22Rv1 (cell line): ENCODE results near the gene BEX3.
"Not testable (repeated sequence)": the region's sequence is repeated elsewhere in the genome, so short reads cannot be mapped to it uniquely, and the experiment has no call there.

Source experiments
- H3K27ac ChIP-seq: fragments of 450-650 bp; 2 replicates; pipeline ENCODE4 v1.5.1; 2017
- ZFX ChIP-seq: fragments of 450-650 bp; IDR thresholded peaks from 2 replicates; pipeline ENCODE4 v1.6.1; 2017; ENCODE audit warnings: antibody characterized with exemption, borderline replicate concordance
- TF ChIP-seq, protein P1 (sequence below): fragments of 450-650 bp; IDR thresholded peaks from 2 replicates; pipeline ENCODE4 v1.5.1; 2017; ENCODE audit warnings: mild to moderate bottlenecking

Gene BEX3

DNA sequence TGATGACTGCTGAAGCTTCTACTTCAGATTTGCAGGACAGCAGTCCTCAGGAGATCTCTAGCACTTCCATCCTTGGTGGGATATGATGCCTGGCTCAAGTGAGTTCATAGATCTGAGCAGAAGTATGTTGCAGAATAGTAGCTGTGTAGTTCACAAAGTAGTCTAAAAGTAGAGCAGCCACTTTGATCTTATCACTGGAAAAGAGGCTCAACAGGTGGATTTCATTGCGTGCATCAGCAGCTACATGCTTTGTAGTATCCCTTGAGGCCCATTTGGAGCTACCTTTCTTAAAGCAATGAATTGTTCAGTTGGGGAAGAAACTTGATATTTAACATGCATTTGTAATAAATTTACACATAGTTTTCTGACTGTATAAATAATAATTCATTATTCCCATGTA lies 29.9 kb downstream of the BEX3 start:
- no peak overlapping the region for H3K27ac ChIP-seq
- TF ChIP-seq, protein P1, sequence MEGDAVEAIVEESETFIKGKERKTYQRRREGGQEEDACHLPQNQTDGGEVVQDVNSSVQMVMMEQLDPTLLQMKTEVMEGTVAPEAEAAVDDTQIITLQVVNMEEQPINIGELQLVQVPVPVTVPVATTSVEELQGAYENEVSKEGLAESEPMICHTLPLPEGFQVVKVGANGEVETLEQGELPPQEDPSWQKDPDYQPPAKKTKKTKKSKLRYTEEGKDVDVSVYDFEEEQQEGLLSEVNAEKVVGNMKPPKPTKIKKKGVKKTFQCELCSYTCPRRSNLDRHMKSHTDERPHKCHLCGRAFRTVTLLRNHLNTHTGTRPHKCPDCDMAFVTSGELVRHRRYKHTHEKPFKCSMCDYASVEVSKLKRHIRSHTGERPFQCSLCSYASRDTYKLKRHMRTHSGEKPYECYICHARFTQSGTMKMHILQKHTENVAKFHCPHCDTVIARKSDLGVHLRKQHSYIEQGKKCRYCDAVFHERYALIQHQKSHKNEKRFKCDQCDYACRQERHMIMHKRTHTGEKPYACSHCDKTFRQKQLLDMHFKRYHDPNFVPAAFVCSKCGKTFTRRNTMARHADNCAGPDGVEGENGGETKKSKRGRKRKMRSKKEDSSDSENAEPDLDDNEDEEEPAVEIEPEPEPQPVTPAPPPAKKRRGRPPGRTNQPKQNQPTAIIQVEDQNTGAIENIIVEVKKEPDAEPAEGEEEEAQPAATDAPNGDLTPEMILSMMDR: no peak
- TF ChIP-seq ZFX: no peak

DNA sequence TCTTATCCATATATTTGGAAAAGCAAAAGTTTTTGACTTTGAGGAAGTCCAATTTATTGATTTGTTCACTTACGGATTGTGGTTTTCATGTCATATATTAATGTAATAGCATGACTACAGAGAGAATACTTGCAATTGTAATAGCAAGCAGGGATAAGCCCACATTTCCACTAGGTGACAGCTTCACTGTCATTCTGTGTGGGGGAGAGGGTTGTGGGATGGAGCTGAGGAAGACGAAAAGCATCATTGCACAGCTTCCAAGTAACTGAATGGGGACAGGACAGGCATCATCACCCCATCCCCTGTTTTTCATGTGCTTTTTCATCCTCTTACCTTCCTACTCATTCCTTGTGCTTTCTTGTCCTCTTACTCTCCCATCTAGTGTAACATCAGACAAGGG lies 31.4 kb downstream of the BEX3 start:
- no peak overlapping the region for H3K27ac ChIP-seq
- no peak for TF ChIP-seq ZFX
- TF ChIP-seq, protein P1: no peak

DNA sequence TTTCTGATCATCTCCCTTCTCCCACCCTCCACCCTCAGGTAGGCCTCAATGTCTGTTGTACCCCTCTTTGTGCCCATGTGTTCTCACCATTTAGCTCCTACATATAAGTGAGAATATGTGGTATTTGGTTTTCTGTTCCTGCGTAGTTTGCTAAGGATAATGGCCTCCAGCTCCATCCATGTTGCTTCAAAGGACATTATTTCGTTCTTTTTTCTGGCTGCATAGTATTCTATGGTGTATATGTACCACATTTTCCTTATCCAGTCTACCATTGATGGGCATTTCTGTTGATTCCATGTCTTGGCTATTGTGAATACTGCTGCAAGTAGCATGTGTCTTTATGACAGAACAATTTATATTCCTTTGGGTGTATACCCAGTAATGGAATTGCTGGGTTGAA lies 35.4 kb downstream of the BEX3 start:
- not testable (repeated sequence) for H3K27ac ChIP-seq

DNA sequence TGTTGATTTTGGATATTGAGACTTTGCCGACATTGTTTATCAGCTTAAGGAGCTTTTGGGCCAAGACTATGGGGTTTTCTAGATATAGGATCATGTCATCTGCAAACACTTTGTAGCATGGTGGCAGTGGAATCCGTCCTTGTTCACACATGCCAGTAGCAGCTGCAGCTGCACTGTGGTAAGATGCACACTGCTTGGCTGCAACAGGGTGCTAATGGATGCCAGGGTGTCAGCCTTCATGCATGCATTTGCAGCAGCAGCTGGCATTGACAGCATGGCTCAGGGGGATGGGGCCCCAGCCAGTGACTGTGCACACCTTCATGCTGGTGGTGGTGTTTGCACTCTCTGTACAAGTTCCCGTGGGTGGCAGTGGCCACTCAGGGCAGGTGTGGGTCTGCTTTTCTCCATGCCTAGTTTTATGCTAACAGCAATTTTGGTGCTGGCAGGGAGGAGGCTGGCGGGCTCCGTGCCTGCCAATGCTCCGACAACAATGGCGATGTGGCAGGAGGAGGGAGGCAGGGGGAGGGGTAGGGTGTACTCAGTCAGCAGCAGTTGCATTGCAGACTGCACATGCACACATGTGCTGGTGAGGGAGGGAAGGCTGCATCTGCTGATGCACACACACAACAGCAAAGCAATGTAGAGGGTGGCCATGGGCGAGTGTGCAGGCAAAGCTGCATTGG lies 37.5 kb downstream of the BEX3 start:
- TF ChIP-seq, protein P1: no peak
- no peak for TF ChIP-seq ZFX
- no peak overlapping the region for H3K27ac ChIP-seq

DNA sequence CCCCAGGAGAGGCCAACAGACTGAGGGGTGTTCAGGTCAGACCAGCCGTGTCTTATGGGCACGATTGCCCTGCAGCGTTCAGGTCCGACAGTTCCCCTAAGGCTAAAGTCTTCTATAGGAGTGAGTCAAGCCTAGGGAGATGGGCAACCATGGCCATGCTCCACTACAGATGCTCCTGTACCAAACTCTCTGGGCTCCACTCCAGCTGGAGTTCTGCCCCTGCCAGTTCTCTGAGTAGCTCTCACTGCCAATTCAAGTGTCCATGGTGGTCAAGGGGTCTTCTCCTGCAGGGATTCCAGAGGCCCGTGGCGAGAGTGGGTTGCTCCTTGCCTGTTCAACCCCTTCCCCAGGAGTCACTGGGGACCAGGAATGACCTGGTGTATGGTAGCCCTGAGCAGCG lies 38.2 kb downstream of the BEX3 start:
- no peak for TF ChIP-seq ZFX
- TF ChIP-seq, protein P1: no peak
- no peak overlapping the region for H3K27ac ChIP-seq

DNA sequence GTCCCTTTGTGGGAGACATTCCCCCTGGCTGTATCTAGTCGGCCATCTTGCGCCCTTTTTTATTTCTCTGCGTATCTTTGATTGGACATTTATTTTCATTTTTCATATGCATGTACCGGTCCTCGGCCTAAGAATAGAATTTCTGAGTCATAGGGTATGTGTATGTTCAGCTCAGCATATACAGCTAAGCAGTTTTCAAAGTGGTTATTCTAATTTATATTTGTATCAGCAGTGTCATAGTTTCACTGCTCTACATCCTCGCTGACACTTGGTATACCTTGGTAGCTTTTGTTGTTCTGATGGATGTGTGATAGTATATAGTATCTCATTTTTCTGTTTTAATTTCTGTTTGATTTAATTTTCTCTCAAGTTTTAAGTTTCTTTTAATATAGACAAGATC lies 38.7 kb downstream of the BEX3 start:
- H3K27ac ChIP-seq: no peak overlapping the region
- no peak for TF ChIP-seq ZFX
- TF ChIP-seq, protein P1: no peak

DNA sequence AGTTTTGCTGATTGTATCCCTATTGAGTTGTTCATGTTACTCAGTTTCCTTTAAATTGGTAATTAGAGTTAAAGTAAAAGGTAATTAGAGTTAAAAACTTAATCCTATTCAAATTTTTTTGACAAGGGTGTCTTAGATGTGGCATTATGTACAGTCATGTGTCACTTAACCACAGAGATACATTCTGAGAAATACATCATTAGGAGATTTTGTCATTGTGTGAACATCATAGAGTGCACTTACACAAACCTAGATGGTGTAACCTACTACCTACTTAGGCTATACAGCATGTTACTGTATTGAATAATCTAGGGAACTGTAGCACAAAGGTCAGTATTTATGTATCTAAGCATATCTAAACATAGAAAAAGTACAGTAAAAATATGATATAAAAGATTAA lies 39.2 kb downstream of the BEX3 start:
- no peak for TF ChIP-seq ZFX
- TF ChIP-seq, protein P1: no peak
- H3K27ac ChIP-seq: no peak overlapping the region

DNA sequence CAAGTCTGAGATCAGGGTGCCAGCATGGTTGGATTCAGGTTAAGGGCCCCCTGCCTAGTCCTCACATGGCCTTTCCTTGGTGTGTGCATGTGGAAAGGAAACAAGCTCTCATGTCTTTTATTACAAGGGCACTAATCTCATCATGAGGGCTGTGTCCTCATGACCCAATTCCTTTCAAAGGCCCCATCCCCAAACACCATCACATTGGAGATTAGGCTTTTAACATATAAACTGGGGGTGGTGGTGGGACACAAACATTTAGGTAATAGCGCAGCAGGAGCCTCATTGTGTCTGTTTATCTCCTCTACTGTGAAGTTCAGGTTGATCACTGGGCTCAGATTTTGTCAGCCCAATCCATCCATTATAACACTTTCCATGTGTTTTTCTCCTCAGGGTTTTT lies 41.0 kb downstream of the BEX3 start:
- H3K27ac ChIP-seq: no peak overlapping the region
- TF ChIP-seq, protein P1: no peak
- no peak for TF ChIP-seq ZFX
